HG03520 (cell line): Measurements from ENCODE around the gene HRH2.

ENCODE experiments used
- ATAC-seq: cut with Tn5 transposase; IDR thresholded peaks from one replicate; pipeline ENCODE4 v1.9.1; 2021; ENCODE audit warnings: mild to moderate bottlenecking, moderate library complexity; ENCODE audit not compliant: unreplicated experiment

HRH2 gene

DNA sequence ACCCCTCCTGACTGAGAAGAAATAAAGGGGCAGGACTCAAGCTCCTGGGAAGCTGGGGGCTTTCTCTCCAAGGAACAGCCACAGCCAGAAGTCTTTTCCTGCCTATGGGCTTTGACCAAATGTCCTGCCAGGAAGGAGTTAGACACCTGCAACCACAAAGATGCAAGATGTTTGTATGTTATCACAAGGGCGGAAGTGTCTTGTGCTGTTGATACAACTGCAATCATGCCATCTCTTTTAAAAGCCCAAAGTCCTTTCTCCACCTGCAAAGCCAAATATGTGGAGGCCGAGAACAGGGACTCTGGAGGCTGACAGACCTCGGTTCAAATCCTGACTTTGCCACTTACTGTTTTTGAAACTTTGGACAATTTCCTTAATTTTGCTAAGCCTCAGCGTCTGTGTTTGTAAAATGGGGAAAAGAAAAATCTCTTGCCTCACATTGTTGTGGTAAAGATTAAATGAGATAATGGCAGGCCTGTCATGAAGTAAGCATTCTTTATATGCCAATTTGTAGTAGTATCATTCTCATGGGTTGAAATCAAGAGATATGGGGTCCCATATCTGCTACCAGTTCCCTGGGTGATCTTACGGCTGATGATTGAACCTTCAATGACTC is 17.0 kb downstream of the HRH2 start:
- no peak for ATAC-seq

DNA sequence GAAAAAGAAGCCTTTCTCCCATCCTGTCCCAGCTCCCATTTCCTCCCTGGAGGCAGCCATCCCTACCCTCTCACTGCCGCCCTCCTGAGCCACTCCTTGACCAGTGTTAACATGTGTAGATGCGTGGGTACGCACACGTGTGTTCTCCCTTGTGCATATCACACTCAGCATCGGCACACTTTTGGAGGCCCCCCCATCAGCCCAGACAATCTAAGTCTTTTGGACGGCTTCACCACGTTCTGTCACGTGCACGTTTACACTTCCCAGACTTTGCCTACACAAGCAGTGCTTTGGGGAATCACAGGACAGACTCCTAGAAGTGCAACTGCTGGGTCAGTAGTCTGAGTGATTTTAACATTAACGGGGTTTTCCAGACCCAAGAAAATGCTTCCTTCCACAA is 18.0 kb downstream of the HRH2 start:
- ATAC-seq = no peak

DNA sequence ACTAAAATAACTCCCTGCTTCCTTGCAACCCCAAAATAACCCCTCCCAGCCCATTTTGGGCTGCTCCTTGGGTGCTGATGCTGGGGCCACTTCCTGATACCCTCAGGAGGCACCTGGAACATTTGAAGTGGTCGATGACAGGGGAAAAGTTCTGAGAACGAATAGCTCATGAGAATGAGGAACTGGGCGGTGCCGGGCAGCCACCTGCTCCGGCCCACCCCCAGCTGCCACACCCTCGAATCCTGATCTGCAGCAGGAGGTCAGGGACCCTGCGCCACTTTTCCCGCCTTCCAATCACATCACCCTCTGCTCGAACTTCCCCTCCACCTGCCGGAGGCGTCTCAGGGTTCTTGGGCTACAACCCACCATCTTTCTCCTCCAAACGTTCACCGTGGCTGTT is 19.7 kb downstream of the HRH2 start:
- ATAC-seq = no peak

DNA sequence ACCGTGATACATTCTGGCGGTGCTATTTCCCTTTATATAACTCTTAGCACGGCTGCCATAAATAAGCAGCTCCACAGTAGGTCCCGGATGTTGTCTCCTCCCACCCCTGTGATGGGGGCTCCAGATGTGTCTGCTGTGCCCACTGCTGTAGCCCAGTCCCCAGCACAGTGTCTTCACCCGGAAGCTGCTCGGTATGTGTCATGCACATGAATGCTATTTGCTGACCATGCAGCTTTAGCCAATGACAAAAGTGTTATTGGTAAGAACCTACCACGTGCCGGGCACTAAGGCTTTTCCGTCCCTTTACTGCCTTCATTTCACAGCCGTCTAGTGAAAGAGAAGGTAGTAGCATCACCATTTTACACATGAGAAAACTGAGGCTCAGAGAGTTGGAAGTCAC is 20.2 kb downstream of the HRH2 start:
- ATAC-seq = no peak

DNA sequence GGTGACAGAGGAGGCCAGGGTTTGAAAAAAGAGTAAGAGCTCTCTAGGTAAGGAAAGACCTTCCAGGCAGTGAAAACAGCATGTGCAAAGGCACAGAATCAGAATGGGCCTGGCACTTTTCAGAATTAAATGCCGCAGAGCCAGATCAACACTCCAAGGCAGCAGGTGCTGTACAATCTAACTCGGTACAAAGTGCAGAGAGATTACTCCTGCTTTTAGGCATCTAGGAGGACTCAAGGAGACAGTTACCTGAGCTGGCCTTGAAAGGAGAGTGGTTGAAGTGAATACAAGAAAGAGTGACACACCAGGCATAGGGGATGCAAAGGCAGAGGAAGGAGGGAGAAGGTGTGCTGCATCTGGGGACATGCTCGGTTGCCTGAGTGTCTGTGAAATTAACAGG is 21.5 kb downstream of the HRH2 start:
- ATAC-seq = no peak

DNA sequence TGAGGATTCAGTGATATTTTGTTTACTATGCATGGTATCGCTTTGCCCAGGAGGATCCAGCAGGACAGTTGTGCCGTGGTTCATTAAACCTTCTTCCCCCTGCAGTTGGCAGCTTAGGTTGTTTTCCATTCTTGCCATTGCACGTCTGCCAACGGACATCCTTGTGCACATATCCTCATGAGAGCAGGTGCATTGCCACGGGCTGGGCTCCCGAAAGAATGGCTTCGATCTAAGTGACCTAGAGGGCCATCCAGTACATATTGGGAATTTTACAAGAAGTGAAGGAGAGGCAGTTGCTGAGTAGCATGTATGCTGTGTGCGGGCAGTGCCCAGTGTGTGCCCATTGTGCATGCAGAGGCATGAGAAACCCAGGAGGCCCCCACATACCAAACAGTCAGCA is 22.1 kb downstream of the HRH2 start:
- no peak for ATAC-seq

DNA sequence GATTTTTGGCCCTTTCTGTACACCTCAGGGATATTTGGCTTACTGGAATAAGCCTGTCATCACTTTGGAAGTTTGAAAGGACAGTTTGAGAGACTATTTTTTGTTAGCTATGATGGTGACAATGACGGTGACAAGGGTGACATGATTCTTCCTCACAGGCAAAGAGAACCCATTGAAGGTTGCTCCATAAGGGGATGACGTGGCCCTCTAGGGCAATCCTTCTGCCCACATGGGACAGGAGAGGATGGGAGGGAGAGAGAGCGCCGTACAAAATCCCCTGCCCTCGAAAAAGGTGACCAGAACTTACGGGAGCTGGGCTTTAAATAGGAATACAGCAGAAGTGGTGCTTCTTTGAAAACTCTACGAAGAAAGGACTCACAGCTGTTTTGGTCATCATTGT is 22.6 kb downstream of the HRH2 start:
- ATAC-seq = no peak

DNA sequence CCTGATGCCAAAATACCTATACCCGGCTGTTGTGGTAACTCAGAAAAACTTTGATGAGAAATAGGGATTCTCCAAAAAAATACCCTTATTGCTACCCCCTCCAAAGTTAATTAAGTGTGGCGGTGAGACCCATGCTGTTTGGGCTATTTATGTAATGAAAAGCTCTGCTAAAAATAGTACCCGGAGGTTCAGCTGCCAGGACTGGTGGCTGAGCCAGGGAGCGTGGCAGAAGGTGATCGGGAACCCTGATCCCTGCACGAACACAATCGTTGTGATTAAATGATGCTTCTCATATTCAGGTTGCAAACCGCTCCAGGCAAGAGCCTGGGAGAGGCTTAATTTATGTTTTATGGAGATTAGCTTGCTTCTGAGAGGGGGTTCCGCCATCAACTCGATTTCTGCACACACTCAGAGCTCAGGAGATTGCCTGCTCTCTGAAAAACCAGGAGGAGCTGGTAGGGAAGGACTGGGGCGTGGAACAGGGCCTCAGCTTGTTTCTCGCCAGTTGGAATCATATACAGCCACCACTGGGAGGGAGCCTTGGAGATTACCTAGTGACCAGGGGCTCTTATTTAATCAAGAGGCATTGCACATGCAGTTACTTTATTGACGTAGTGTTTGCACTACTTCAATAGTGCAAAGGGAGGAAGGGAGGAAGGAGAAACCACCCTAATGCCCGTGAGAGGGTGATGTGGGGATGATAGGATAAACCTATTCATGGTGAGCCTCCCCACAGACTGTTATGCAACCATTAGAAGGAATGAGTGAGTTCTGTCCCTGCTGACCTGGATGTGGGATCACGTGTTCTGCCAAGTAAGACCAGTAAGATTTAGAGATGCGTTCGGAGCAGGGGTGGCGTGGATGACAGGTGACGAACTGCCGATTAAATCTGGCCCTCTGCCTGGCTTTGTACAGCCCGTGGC is 23.4 kb downstream of the HRH2 start:
- no peak for ATAC-seq

DNA sequence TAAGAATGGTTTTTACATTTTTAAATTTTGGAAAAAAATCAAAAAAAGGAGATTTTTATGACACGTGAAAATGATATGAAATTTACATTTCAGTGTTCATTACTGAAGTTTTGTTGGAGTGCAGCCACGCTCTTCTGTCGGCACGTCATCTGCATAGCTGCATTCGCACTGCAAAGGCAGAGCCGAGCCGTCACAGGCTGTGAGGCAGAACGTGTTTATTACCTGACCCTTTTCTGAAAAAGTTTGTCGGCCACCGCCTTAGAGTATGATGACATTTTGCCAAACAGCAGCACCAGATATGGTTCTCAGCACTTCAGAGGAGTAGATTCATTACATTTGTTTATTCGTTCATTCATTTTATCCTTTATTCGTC is 24.1 kb downstream of the HRH2 start:
- no peak for ATAC-seq

DNA sequence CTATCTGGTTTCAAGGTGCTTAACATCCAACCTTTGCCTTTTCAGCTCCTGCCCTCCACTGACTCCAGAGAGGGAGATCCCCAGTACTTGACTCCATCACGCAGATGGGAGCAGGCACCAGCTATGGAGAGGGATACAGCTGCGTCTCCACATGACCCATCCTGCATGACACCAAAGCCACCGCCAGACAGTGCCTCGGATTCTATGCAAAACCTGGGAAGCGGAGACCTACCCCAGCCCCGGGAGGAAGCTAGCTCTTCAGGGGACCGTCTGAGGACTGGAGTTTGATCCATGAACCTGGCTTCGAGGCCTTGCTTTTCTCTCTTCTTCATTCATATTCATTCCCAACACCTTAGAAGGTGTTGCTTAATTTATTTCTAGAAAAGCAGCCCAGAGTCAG is 24.8 kb downstream of the HRH2 start:
- ATAC-seq = no peak

DNA sequence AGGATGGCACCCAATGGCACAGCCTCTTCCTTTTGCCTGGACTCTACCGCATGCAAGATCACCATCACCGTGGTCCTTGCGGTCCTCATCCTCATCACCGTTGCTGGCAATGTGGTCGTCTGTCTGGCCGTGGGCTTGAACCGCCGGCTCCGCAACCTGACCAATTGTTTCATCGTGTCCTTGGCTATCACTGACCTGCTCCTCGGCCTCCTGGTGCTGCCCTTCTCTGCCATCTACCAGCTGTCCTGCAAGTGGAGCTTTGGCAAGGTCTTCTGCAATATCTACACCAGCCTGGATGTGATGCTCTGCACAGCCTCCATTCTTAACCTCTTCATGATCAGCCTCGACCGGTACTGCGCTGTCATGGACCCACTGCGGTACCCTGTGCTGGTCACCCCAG is 25.4 kb downstream of the HRH2 start:
- no peak for ATAC-seq

DNA sequence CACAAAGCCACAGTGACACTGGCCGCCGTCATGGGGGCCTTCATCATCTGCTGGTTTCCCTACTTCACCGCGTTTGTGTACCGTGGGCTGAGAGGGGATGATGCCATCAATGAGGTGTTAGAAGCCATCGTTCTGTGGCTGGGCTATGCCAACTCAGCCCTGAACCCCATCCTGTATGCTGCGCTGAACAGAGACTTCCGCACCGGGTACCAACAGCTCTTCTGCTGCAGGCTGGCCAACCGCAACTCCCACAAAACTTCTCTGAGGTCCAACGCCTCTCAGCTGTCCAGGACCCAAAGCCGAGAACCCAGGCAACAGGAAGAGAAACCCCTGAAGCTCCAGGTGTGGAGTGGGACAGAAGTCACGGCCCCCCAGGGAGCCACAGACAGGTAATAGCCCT is 26.1 kb downstream of the HRH2 start:
- ATAC-seq = no peak

DNA sequence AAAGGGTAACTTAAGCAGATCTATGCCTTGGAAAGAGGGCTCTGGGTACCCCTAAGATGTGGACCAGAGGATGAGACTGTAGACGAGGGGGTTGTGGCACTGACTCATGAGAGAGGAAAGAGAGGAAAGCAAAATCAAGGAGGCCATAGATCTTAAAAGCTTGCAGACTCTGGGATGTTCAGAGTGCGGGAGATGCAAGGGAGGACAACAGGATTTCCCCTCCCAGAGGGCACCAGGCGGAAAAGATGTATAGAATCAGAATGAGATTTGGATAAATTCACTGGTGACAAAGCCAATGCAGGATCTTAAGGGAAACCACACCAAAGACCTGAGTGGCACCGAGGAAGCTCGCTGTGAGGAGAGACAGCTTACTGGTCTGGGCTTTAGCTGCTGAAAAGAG is 27.1 kb downstream of the HRH2 start:
- no peak for ATAC-seq

DNA sequence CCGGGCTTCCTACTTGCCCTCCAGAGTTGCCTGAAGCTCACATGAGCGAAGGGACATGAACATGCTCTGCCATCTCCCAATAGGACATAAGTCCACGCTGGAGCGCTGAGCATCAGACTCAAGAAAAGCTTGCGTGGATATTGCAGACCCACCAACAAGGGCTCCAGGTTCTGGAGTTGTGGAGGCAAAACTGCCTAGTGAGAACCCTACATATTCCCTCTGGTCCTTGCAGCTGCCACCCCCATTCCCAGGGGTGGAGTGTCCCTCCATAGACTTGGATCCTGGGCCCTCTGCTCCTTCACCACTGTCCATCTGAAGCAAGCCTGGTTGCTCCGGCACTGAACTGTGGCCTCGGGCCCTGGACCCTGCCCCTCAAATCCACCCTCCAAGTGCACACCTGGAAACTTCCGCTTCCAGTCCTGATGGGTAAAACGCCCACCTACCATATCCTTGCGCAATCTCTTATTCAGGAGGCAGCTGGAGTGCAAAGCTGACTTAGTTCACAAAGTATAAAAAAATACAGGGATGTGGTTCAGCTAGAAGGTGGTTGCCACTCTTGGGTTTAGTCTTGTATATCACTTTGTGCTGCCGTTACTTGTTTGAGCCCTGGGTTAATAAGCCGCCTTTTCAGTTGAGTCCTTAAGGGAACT is 28.0 kb downstream of the HRH2 start:
- ATAC-seq = no peak

DNA sequence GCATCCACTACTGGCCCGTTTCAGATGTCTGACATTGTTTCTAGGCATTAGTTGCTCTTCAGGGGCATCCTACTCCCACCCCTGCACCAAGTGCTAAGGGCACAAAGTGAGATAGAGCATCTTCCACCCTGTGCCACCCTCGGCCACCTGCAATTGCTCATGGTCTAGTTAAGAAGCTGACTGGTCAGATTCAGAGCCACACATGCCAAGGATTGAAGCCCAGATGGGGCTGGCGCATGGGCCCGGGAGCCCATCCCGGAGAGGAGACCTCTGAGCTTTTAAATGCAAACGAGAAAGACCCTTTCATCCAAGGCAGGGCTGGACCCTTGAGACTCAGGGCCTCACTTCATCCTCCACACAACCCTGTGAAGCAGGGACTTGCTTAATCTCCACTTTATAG is 28.5 kb downstream of the HRH2 start:
- no peak for ATAC-seq

DNA sequence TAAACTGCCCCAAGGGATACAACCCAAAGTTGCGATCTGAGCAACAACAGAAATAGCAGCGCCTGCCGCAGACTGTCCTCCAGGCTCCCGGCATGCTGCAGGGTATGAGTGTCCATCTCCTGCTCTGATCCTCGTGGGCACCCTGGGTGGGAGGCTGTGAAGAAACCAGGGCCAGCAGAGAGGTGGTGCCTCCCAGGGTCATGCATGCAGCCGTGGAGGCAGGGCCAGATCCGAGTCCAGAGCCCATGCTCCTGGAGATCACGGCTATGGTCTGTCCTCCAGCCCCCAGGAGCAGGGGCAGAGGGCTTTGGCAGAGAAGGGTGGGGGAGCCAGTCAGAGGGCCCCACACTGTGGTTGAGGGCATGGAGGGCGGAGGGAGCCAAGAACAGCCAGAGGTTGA is 29.0 kb downstream of the HRH2 start:
- ATAC-seq = no peak

DNA sequence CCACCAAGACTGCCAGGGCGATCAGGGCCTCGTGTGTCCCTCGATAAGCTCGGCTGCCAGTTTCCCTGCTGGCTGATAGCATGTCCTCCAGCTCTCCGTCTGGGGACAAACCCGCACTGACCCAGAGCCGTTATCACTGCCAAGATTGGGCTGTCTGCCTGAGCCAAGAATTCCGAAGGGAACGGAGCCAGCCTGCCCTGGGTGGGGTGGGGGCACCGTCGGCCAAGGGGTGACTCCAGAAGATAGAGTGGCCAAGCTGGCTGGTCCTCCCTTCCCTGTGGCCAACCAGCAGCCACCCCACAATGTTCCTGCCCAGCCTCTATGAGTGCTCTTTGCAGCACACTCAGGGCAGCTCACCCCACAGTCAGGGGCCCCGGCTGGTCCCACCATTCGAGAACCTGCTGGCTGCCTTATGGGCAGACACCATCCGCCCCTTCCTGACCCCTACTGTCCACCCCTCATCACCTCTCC is 29.4 kb downstream of the HRH2 start:
- ATAC-seq = no peak

DNA sequence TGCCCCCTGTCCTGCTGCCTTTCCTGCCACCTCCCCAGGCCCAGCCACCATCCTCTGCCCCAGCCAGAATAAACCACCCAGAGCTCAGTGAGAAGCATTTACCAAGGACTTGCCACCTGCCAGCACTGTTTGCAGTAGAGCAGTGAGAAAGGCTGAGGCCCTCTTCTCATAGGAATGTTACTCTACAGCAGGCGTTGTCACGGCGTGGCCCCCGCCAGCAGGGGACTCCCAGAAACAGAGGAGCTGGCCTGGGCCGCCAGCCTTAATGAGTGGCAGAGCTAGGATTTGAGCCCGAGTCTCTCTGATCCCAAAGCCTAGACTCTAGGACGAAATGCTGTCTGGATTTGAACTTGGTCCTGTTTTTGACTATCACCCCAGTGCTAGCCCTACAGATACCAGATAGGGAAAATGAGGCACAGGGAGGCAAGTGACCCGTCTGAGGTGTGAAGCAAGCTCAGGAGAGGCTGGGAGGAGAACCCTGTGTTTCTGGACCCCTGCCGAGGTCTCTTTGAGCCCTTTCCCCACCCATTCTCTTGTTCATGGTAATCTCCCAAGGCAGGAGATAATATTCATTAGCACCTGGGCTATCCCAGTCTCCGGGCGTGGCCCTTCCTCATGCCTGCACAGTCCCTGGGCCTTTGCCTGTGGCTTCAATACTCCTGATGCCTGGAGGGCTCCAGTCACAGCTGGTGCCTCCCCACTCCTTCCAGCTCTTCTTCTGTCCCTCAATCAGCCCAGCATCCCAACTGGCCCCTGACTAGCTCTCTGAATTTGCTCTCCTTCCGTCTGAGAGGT is 30.7 kb downstream of the HRH2 start:
- ATAC-seq = no peak

DNA sequence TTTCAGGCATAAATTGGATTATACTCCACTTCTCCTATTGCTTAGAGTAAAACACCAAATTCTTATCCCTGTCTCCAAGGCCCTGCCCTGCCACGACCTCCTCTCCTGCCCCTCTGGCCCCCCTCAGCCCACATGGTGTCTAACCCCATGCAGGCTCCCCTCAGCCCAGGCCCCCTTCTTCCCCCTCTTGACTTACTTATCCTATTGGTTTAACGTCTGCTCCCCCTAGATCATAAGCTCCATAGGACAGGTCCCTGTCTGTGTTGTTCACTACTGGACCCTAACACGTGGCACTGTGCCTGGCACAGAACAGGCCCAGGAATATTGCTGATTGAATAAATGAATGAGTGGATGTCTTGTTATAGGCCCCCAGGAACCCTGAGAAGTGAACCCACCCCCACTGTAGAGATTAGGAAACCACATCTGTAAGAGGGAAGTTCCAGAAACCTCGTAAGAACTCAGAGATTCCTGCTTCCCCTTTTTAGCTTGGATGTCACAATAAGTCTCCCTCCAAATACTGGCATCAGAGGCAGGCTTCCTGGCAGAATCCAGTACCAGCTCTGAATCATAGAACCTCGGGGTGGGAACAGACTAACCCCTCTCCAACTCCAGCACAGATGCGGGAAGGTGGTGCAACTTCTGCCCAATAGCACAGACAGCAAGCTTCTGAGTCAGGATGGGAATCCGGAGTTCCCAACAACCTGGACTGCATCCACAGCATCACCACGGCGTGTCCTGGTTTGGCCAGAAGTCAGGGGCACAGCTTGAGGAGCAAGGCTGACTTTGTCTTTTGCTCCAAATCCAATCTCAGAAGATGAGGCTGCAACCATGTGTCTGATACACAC is 31.5 kb downstream of the HRH2 start:
- no peak for ATAC-seq

DNA sequence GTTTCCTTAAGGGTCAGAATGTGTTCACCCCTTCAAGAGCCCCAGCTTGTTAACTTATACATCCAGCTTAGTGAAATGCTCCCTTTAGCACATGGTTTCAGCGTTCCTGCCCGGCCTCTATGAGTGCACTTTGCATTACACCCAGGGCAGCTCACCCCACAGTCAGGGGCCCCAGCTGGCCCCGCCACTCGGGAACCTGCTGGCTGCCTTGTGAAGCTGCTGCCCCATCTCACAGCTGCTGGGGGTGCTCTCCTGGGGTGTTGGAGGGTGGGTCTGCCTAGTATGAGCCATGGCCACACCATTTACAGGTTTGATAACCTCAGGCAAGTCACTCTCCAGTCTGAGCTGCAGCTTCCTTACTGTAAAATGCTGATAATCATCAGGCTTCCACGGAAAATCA is 32.2 kb downstream of the HRH2 start:
- ATAC-seq = no peak
